PC-3 (cell line): ENCODE results near the gene HSPH1. TPM values are rescaled to one million over a fixed set of nuclear protein-coding genes. Genes with fewer than 3 reads are reported as not detected.

Experiments
- ATAC-seq: fragments of 200-7000 bp; cut with Tn5 transposase; 2 replicates; pipeline ENCODE4 v1.9.1; 2020; ENCODE audit warnings: mild to moderate bottlenecking, moderate library complexity
- BruUV-seq: library from RNA; stranded (reverse); fragments of 400-500 nt; replicated peaks from 2 replicates; lab custom pipeline; 2021; lab: Mats Ljungman, UMichigan
- CTCF ChIA-PET: fragments of 300-600 bp; sonication (Branson Sonifier 250); formaldehyde crosslinking; loops from one replicate; lab custom pipeline; 2022; ENCODE audit warnings: antibody characterized with exemption; lab: Charles Lee
- POLR2A ChIA-PET: fragments of 300-600 bp; sonication (Branson Sonifier 250); formaldehyde crosslinking; loops from one replicate; lab custom pipeline; 2022; ENCODE audit warnings: antibody characterized with exemption; ENCODE audit not compliant: unreplicated experiment; lab: Charles Lee
- DNase-seq: peaks from one replicate; pipeline ENCODE4 v3.0.0-alpha.2; 2015
- H2AFZ ChIP-seq: fragments of 300-600 bp; sonication (generic); 2 replicates; pipeline ENCODE4 v1.6.0; 2016; ENCODE audit warnings: antibody characterized with exemption, low read length
- H3F3A ChIP-seq: fragments of 300-600 bp; sonication (generic); one replicate; pipeline ENCODE4 v1.6.0; 2017; ENCODE audit warnings: antibody characterized with exemption, low read length, control low read depth, mild to moderate bottlenecking; ENCODE audit not compliant: unreplicated experiment
- H3K27ac ChIP-seq: fragments of 300-600 bp; sonication (generic); 2 replicates; pipeline ENCODE4 v1.5.1; 2016; ENCODE audit warnings: mild to moderate bottlenecking, low read length
- H3K27me3 ChIP-seq: fragments of 300-600 bp; sonication (generic); 2 replicates; pipeline ENCODE4 v1.6.1; 2016; ENCODE audit warnings: low read length, mixed read lengths
- H3K36me3 ChIP-seq: fragments of 300-600 bp; sonication (generic); 2 replicates; pipeline ENCODE4 v1.6.1; 2016; ENCODE audit warnings: low read depth, mixed run types, low read length, mixed read lengths
- H3K4me1 ChIP-seq: fragments of 300-600 bp; sonication (generic); 2 replicates; pipeline ENCODE4 v1.5.1; 2016; ENCODE audit warnings: low read length; ENCODE audit not compliant: insufficient read depth
- H3K4me2 ChIP-seq: fragments of 300-600 bp; sonication (generic); 2 replicates; pipeline ENCODE4 v1.6.0; 2016; ENCODE audit warnings: low read length
- H3K4me3 ChIP-seq: fragments of 300-600 bp; sonication (generic); 2 replicates; pipeline ENCODE4 v1.5.1; 2016; ENCODE audit warnings: mild to moderate bottlenecking, low read length, mixed read lengths
- H3K79me2 ChIP-seq: fragments of 300-600 bp; sonication (generic); 2 replicates; pipeline ENCODE4 v1.6.1; 2017; ENCODE audit warnings: low read length, mixed read lengths
- H3K9ac ChIP-seq: fragments of 300-600 bp; sonication (generic); 2 replicates; pipeline ENCODE4 v1.6.0; 2016; ENCODE audit warnings: mild to moderate bottlenecking, low read length
- H3K9me2 ChIP-seq: fragments of 300-600 bp; sonication (generic); replicated peaks from 2 replicates; pipeline ENCODE4 v1.6.1; 2016; ENCODE audit warnings: mixed run types, low read length, mixed read lengths
- H3K9me3 ChIP-seq: fragments of 300-600 bp; sonication (generic); 2 replicates; pipeline ENCODE4 v1.6.1; 2016; ENCODE audit warnings: low read length, mixed read lengths
- H4K20me1 ChIP-seq: fragments of 300-600 bp; sonication (generic); 2 replicates; pipeline ENCODE4 v1.6.1; 2016; ENCODE audit warnings: low read length, mixed read lengths
- EZH2 ChIP-seq: fragments of 300-600 bp; sonication (generic); IDR thresholded peaks from one replicate; pipeline ENCODE4 v1.6.1; 2017; ENCODE audit warnings: antibody characterized with exemption, mild to moderate bottlenecking, low read length; ENCODE audit not compliant: unreplicated experiment
- EZH2phosphoT487 ChIP-seq: fragments of 300-600 bp; sonication (generic); IDR thresholded peaks from 2 replicates; pipeline ENCODE4 v1.6.1; 2018; ENCODE audit warnings: mild to moderate bottlenecking, antibody characterized with exemption, low read length, borderline replicate concordance
- intact Hi-C: fragments of 100-400 bp; cut with micrococcal nuclease; formaldehyde crosslinking; loops from 2 replicates; pipeline ENCODE4 v1.9.0; 2023
- total RNA-seq: library from RNA; depleted of rRNA; stranded (reverse); fragments of >200 nt; gene quantifications from 2 replicates; pipeline ENCODE4 v1.2.3, GENCODE V29; 2014
- TF ChIP-seq, protein P1 (sequence below): fragments of 300-600 bp; sonication (generic); conservative IDR thresholded peaks from 2 replicates; pipeline ENCODE4 v1.5.1; 2017; ENCODE audit warnings: antibody characterized with exemption, low read depth, mild to moderate bottlenecking, low read length

HSPH1 gene
- total RNA-seq, 1 experiment from 2014 or later, result 83.7 TPM

DNA sequence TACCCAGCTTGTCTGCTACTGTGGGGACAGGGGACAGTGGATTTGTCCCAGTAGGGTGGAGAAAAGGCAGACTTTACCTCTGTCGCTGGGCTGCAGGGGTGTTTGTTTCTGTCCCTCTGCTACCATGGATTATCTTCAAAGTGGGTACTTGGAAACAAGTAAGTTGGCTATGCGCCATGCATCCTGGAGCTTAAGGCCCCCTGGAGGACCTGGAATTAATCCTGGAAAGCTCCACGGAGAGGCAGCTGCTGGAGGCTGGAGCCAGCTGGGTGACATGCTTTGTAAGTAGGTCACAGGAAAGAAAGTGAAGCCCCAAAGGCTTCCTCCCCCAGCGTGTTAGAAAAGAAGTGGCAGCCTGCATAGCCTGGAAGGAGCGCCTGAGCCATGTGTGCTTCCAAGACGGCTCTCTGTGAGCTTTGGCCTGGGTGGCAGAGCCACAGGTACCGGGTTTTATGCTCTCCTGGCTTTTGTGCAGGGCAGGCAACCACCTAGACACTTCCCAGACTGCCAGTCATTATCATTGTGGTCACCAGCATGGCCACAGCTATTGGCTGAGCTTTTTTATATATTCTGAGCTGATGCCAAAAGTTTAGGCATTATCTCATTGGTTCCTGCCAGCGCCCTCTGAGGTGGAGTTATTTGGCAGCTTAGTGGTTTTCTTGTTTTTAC is 47.6 kb upstream of the HSPH1 start:
- Histone ChIP-seq H3K27me3 (no peaks in the 10 kb centered on the region), H2AFZ (no peak overlapping the region), H3K79me2 (no peaks in the 10 kb centered on the region), H3K4me2 (no peak overlapping the region), H3K4me3 (no peak overlapping the region), H3F3A (no peaks in the 10 kb centered on the region), H4K20me1 (no peaks in the 10 kb centered on the region), H3K36me3 (no peaks in the 10 kb centered on the region), H3K9ac (no peak overlapping the region), H3K4me1 (peaks cover 8% of the 10 kb centered on the region), H3K9me2 (no peaks in the 10 kb centered on the region), H3K27ac (no peak overlapping the region), H3K9me3 (no peaks in the 10 kb centered on the region)
- TF ChIP-seq EZH2 (no peak), EZH2phosphoT487 (no peak)
- TF ChIP-seq, protein P1, sequence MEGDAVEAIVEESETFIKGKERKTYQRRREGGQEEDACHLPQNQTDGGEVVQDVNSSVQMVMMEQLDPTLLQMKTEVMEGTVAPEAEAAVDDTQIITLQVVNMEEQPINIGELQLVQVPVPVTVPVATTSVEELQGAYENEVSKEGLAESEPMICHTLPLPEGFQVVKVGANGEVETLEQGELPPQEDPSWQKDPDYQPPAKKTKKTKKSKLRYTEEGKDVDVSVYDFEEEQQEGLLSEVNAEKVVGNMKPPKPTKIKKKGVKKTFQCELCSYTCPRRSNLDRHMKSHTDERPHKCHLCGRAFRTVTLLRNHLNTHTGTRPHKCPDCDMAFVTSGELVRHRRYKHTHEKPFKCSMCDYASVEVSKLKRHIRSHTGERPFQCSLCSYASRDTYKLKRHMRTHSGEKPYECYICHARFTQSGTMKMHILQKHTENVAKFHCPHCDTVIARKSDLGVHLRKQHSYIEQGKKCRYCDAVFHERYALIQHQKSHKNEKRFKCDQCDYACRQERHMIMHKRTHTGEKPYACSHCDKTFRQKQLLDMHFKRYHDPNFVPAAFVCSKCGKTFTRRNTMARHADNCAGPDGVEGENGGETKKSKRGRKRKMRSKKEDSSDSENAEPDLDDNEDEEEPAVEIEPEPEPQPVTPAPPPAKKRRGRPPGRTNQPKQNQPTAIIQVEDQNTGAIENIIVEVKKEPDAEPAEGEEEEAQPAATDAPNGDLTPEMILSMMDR, result no peak
- intact Hi-C loops, result no loop called here
- BruUV-seq, result no TSS peak
- CTCF ChIA-PET, result no interaction called here
- DNase-seq, result no peak
- ATAC-seq, result no peak
- POLR2A ChIA-PET, result no interaction called here

DNA sequence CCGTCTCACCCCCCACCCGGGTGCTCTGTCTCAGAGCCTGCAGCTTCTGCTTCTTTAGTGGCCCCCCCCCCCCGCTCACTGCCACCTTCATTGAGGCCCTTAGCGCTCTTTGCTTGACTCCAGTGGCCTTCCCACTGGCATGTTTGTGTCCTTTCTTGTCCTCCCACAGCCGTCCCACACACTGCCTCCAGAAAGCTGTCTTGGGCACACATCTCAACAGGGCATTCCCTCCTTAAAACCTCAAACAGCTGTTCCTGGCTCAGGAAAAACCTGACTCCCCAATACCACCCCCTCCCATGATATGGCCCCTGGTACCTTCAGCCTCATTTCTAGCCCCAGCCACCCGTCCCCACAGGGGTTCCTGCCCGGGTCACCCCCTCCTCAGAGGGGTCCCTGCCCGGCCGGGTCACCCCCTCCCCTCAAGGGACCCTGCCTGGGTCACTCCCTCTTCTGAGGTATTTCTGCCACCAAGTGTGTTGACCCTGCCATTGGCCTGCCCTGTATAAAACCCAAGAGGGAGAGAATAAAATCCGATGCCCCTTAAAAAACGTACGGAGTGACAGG is 46.9 kb upstream of the HSPH1 start:
- Histone ChIP-seq H3K4me1 (peaks cover 11% of the 10 kb centered on the region), H3K9me3 (no peaks in the 10 kb centered on the region), H3K79me2 (no peaks in the 10 kb centered on the region), H3K9me2 (no peaks in the 10 kb centered on the region), H4K20me1 (no peaks in the 10 kb centered on the region), H3F3A (no peaks in the 10 kb centered on the region), H2AFZ (no peak overlapping the region), H3K36me3 (no peaks in the 10 kb centered on the region), H3K4me3 (no peak overlapping the region), H3K27me3 (no peaks in the 10 kb centered on the region), H3K27ac (no peak overlapping the region), H3K4me2 (no peak overlapping the region), H3K9ac (no peak overlapping the region)
- CTCF ChIA-PET, result no interaction called here
- TF ChIP-seq EZH2phosphoT487, result no peak
- TF ChIP-seq EZH2, result no peak
- TF ChIP-seq, protein P1, result no peak
- no peak for ATAC-seq
- DNase-seq, result no peak
- BruUV-seq, result no TSS peak
- intact Hi-C loops, result no loop called here
- POLR2A ChIA-PET, result no interaction called here
